HS-27A (cell line): ENCODE measurements around the gene PTPN18.
"Not testable (repeated sequence)": the region's sequence is repeated elsewhere in the genome, so short reads cannot be mapped to it uniquely, and the experiment has no call there.

Source experiments
- DNase-seq: peaks from one replicate; pipeline ENCODE4 v3.0.0-alpha.2; 2012; ENCODE audit warnings: low read depth, missing footprints

The PTPN18 gene

GRCh38 chr2:130355578-130356431 is at the start of gene PTPN18:
Gene PTPN18 (plus strand): TSS chr2:130356056. CDS start chr2:130356108, 52 bp downstream.
- peak; percentile 78 for DNase-seq

- no peak for DNase-seq
Measured at GRCh38 chr2:130307850-130308249, 48.0 kb upstream of the PTPN18 start.

- no peak for DNase-seq
Measured at GRCh38 chr2:130310881-130311280, 45.0 kb upstream of the PTPN18 start.

- DNase-seq: no peak
Measured at GRCh38 chr2:130313812-130314334, 42.0 kb upstream of the PTPN18 start.

- no peak for DNase-seq
Measured at GRCh38 chr2:130314377-130314776, 41.5 kb upstream of the PTPN18 start.

GRCh38 chr2:130316596-130316995 is 39.3 kb upstream of the PTPN18 start:
- DNase-seq: no peak

GRCh38 chr2:130318906-130319305 is 37.0 kb upstream of the PTPN18 start:
- DNase-seq: no peak

GRCh38 chr2:130319536-130319935 is 36.3 kb upstream of the PTPN18 start:
- DNase-seq: no peak

- DNase-seq: no peak
Measured at GRCh38 chr2:130327703-130328527, 27.9 kb upstream of the PTPN18 start.

GRCh38 chr2:130328710-130329109 is 27.1 kb upstream of the PTPN18 start:
- DNase-seq: no peak

GRCh38 chr2:130332271-130333073 is 23.4 kb upstream of the PTPN18 start:
- DNase-seq: peak; percentile 66

- DNase-seq: not testable (repeated sequence)
Measured at GRCh38 chr2:130333253-130333652, 22.6 kb upstream of the PTPN18 start.

GRCh38 chr2:130334026-130334425 is 21.8 kb upstream of the PTPN18 start:
- DNase-seq: no peak

- no peak for DNase-seq
Measured at GRCh38 chr2:130335226-130335625, 20.6 kb upstream of the PTPN18 start.

- DNase-seq: no peak
Measured at GRCh38 chr2:130336150-130336876, 19.5 kb upstream of the PTPN18 start.

GRCh38 chr2:130336877-130337734 is 18.8 kb upstream of the PTPN18 start:
- DNase-seq: peak; percentile 91

- DNase-seq: peak; percentile 72
Measured at GRCh38 chr2:130337735-130338325, 18.0 kb upstream of the PTPN18 start.

- no peak for DNase-seq
Measured at GRCh38 chr2:130338793-130339345, 17.0 kb upstream of the PTPN18 start.
